Measurements from ENCODE around the gene GPX4.

The GPX4 gene

GRCh38 chr19:1057176-1057855 is 46.5 kb upstream of the GPX4 start:
- H3K4me1 ChIP-seq (ENCODE audit: low read depth, poor library complexity, severe bottlenecking): no peaks in the 10 kb centered on the region
- no peaks in the 10 kb centered on the region for H4K20me1 ChIP-seq (ENCODE audit: insufficient read depth)
- no peak overlapping the region for H3K27ac ChIP-seq
- H2AFZ ChIP-seq (ENCODE audit: low read depth): no peak overlapping the region
- H3K79me2 ChIP-seq (ENCODE audit: insufficient read depth, low read depth): no peaks in the 10 kb centered on the region
- no peaks in the 10 kb centered on the region for H3K36me3 ChIP-seq (ENCODE audit: insufficient read depth)
- H3K4me3 ChIP-seq (IDR thresholded peaks at IDR 0.05; ENCODE audit: insufficient read depth, low read depth, low read length): no peak overlapping the region
- H3K27me3 ChIP-seq (ENCODE audit: insufficient read depth, low read depth): no peaks in the 10 kb centered on the region
- TF ChIP-seq CTCF (conservative IDR thresholded peaks at IDR 0.05; ENCODE audit: low read depth, low read length): no peak
- no peak overlapping the region for H3K4me2 ChIP-seq
- H3K9ac ChIP-seq: no peak overlapping the region

- Histone ChIP-seq H3K4me1 (ENCODE audit: low read depth, poor library complexity, severe bottlenecking) (no peaks in the 10 kb centered on the region), H3K4me2 (no peak overlapping the region), H3K27ac (no peak overlapping the region), H2AFZ (ENCODE audit: low read depth) (no peak overlapping the region), H4K20me1 (ENCODE audit: insufficient read depth) (no peaks in the 10 kb centered on the region), H3K4me3 (IDR thresholded peaks at IDR 0.05; ENCODE audit: insufficient read depth, low read depth, low read length) (no peak overlapping the region), H3K36me3 (ENCODE audit: insufficient read depth) (no peaks in the 10 kb centered on the region), H3K79me2 (ENCODE audit: insufficient read depth, low read depth) (no peaks in the 10 kb centered on the region), H3K27me3 (ENCODE audit: insufficient read depth, low read depth) (no peaks in the 10 kb centered on the region), H3K9ac (no peak overlapping the region)
- TF ChIP-seq CTCF (conservative IDR thresholded peaks at IDR 0.05; ENCODE audit: low read depth, low read length): no peak
Measured at GRCh38 chr19:1058112-1058511, 45.7 kb upstream of the GPX4 start.

GRCh38 chr19:1060689-1061088 is 43.1 kb upstream of the GPX4 start:
- Histone ChIP-seq H2AFZ (ENCODE audit: low read depth) (no peak overlapping the region), H3K4me3 (IDR thresholded peaks at IDR 0.05; ENCODE audit: insufficient read depth, low read depth, low read length) (no peak overlapping the region), H3K79me2 (ENCODE audit: insufficient read depth, low read depth) (no peaks in the 10 kb centered on the region), H3K9ac (no peak overlapping the region), H3K27ac (no peak overlapping the region), H3K4me1 (ENCODE audit: low read depth, poor library complexity, severe bottlenecking) (no peaks in the 10 kb centered on the region), H3K4me2 (no peak overlapping the region), H3K36me3 (ENCODE audit: insufficient read depth) (no peaks in the 10 kb centered on the region), H3K27me3 (ENCODE audit: insufficient read depth, low read depth) (no peaks in the 10 kb centered on the region), H4K20me1 (ENCODE audit: insufficient read depth) (no peaks in the 10 kb centered on the region)
- TF ChIP-seq CTCF (conservative IDR thresholded peaks at IDR 0.05; ENCODE audit: low read depth, low read length): no peak

- Histone ChIP-seq H3K9ac (no peak overlapping the region), H3K36me3 (ENCODE audit: insufficient read depth) (no peaks in the 10 kb centered on the region), H3K79me2 (ENCODE audit: insufficient read depth, low read depth) (no peaks in the 10 kb centered on the region), H2AFZ (ENCODE audit: low read depth) (no peak overlapping the region), H3K4me2 (no peak overlapping the region), H3K27ac (no peak overlapping the region), H4K20me1 (ENCODE audit: insufficient read depth) (no peaks in the 10 kb centered on the region), H3K4me3 (IDR thresholded peaks at IDR 0.05; ENCODE audit: insufficient read depth, low read depth, low read length) (no peak overlapping the region), H3K27me3 (ENCODE audit: insufficient read depth, low read depth) (no peaks in the 10 kb centered on the region), H3K4me1 (ENCODE audit: low read depth, poor library complexity, severe bottlenecking) (peaks cover 5% of the 10 kb centered on the region)
- no peak for TF ChIP-seq CTCF (conservative IDR thresholded peaks at IDR 0.05; ENCODE audit: low read depth, low read length)
Measured at GRCh38 chr19:1061987-1062386, 41.8 kb upstream of the GPX4 start.

All from KMS-11 (cell line).